NB4 (cell line): ENCODE data around the gene METTL25B.

Source experiments
- POLR2A ChIP-seq: IDR thresholded peaks from 2 replicates; pipeline ENCODE4 v1.6.1; 2011; ENCODE audit warnings: mild to moderate bottlenecking; ENCODE audit not compliant: insufficient read length; ENCODE audit errors: extremely low read depth
- TF ChIP-seq, protein P1 (sequence below): IDR thresholded peaks from 2 replicates; pipeline ENCODE4 v1.6.1; 2011; ENCODE audit warnings: low read depth, low read length

DNA sequence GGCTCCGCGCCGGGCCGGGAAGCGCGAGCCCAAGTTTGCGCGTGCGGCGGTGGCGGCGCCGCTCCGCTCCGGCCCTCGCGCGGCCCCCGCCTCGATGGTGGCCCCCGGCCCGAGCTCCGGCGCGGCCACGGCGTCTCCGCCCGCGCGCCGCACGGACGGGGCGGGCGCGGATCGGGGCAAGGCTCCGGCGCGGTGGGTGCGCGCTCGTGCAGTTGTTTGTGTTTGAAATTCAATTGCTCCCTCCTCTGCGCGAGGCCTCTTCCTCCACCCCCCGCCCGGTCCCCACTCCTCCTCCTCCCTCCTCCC is 23.1 kb downstream of the METTL25B start, which contains the start of gene HDGF:
- no peak for TF ChIP-seq POLR2A
- TF ChIP-seq, protein P1, sequence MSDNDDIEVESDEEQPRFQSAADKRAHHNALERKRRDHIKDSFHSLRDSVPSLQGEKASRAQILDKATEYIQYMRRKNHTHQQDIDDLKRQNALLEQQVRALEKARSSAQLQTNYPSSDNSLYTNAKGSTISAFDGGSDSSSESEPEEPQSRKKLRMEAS = no peak
